Breast epithelium (tissue), 3 donors: ENCODE measurements around the gene MREG.

Source experiments
- POLR2AphosphoS5 ChIP-seq, 3 donors: sonication (generic); formaldehyde crosslinking; IDR thresholded peaks; one replicate each; pipeline ENCODE4 v1.6.1; 2017; ENCODE audit warnings: antibody characterized with exemption in 3 of 3
- TF ChIP-seq, protein P1 (sequence below), 3 donors: fragments of 450-650 bp; IDR thresholded peaks; one replicate each; pipeline ENCODE4 v1.5.1; 2016 to 2017; ENCODE audit warnings: antibody characterized with exemption in 3 of 3, mild to moderate bottlenecking in 3 of 3, moderate library complexity in 3 of 3

DNA sequence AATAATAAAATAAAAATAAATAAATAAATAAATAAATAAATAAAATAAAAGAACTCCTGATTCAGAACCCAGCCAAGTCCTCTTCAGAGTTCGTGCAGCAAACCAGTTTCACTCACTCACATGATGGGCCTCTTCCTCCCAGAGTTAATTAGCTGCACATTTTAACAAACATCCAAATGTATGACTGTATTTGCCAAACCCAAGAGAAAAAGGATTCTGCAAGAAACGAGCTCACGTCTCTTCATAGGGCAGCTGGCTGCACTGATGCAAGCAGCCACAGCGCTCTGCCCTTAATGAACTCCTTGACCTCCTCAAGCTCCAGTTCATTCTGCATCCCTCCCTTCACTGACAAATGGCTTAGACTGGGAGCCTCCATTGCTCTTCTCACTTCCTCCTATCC, 55.1 kb downstream of the MREG start:
- TF ChIP-seq, protein P1, sequence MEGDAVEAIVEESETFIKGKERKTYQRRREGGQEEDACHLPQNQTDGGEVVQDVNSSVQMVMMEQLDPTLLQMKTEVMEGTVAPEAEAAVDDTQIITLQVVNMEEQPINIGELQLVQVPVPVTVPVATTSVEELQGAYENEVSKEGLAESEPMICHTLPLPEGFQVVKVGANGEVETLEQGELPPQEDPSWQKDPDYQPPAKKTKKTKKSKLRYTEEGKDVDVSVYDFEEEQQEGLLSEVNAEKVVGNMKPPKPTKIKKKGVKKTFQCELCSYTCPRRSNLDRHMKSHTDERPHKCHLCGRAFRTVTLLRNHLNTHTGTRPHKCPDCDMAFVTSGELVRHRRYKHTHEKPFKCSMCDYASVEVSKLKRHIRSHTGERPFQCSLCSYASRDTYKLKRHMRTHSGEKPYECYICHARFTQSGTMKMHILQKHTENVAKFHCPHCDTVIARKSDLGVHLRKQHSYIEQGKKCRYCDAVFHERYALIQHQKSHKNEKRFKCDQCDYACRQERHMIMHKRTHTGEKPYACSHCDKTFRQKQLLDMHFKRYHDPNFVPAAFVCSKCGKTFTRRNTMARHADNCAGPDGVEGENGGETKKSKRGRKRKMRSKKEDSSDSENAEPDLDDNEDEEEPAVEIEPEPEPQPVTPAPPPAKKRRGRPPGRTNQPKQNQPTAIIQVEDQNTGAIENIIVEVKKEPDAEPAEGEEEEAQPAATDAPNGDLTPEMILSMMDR (IDR thresholded peaks at IDR 0.05): no peak
- no peak for TF ChIP-seq POLR2AphosphoS5 (IDR thresholded peaks at IDR 0.05)
